Skeletal muscle satellite cell (primary cell): ENCODE results near the gene TMC7.

ENCODE experiments used
- H3K27me3 ChIP-seq: 2 replicates; pipeline ENCODE4 v1.7.0; 2013; ENCODE audit warnings: low read length; ENCODE audit not compliant: control insufficient read depth, insufficient read depth
- H3K36me3 ChIP-seq: 2 replicates; pipeline ENCODE4 v1.7.0; 2013; ENCODE audit warnings: mild to moderate bottlenecking, control low read depth, low read length; ENCODE audit not compliant: insufficient read depth
- H3K4me1 ChIP-seq: 2 replicates; pipeline ENCODE4 v1.7.0; 2013; ENCODE audit warnings: low read length; ENCODE audit not compliant: control insufficient read depth, insufficient read depth
- H3K4me2 ChIP-seq: 2 replicates; pipeline ENCODE4 v1.7.0; 2013; ENCODE audit warnings: mild to moderate bottlenecking, low read length
- H3K4me3 ChIP-seq: 2 replicates; pipeline ENCODE4 v1.7.0; 2013; ENCODE audit warnings: low read length
- H3K9ac ChIP-seq: 2 replicates; pipeline ENCODE4 v1.7.0; 2013; ENCODE audit warnings: mild to moderate bottlenecking, low read depth, low read length, moderate library complexity
- H3K9me3 ChIP-seq: replicated peaks from 2 replicates; pipeline ENCODE4 v1.7.0; 2013; ENCODE audit warnings: mild to moderate bottlenecking, control low read depth, low read length

The TMC7 gene

DNA sequence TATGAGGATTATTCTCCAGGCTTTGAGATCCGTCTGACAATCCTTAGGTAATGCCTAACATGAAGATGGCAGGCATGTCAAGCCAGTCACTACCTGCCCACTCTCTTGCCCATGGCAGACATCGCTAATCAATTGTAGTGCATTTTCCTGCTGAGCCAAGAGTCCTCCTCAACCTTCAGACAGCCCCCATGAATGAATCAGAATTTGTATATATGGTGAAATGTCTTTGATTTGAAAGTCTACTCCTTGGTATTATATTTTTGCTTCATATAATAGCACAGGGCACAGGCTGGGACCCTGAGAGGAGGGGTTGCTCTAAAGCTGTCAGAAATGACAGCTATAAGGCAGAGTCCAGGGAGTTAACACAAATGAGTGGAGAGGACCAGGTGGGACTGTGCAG lies 56.7 kb downstream of the TMC7 start:
- Histone ChIP-seq H3K4me2 (no peak overlapping the region), H3K4me3 (no peak overlapping the region), H3K4me1 (no peaks in the 10 kb centered on the region), H3K9ac (no peak overlapping the region), H3K36me3 (peaks cover 2% of the 10 kb centered on the region), H3K9me3 (no peaks in the 10 kb centered on the region), H3K27me3 (no peaks in the 10 kb centered on the region)

GRCh38 chr16:19044769-19045168 lies 61.0 kb downstream of the TMC7 start:
- H3K36me3 ChIP-seq, result peaks cover 10% of the 10 kb centered on the region
- no peaks in the 10 kb centered on the region for H3K9me3 ChIP-seq
- H3K4me1 ChIP-seq, result no peaks in the 10 kb centered on the region
- H3K4me2 ChIP-seq, result no peak overlapping the region
- H3K4me3 ChIP-seq, result no peak overlapping the region
- no peaks in the 10 kb centered on the region for H3K27me3 ChIP-seq
- no peak overlapping the region for H3K9ac ChIP-seq

DNA sequence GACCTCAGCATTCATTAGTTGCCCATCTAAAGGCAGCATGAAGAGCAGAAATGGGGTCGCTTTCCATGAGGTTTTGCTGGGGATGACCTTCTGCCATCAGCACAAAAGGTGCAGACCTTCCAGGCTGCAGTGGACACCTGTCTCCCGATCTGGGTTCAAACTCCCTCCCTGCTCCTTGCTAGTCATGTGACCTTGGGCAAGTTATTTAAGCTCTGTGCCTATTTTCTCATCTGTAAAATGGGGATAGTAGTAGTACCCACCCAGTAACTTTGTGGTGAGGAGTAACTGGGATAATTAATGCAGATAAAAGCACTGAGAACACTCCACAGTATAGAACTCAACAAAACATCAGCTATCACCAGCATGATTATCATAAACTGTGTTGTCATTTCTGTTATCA lies 62.3 kb downstream of the TMC7 start:
- Histone ChIP-seq H3K4me1 (no peaks in the 10 kb centered on the region), H3K9me3 (no peaks in the 10 kb centered on the region), H3K36me3 (peaks cover 10% of the 10 kb centered on the region), H3K4me3 (no peak overlapping the region), H3K9ac (no peak overlapping the region), H3K4me2 (no peak overlapping the region), H3K27me3 (no peaks in the 10 kb centered on the region)

DNA sequence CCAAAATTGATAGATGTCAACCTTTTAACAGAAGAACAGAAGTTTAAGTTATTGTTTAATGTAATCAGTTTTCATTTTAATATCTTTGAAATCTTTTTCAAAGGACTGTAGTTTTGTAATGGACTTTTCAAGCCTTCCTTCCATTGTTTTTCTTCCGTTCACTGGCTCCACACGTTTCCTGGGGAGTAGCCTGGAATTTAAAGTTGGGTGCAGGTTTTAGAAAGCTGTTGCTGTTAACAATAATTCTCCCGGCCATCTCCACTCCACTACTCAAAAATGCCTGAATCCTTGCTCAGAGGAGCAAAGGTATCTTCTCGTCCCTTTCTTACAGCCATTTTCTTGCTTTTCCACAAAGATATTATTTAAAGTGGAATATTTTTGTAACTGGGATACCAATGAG lies 79.0 kb downstream of the TMC7 start:
- no peak overlapping the region for H3K4me2 ChIP-seq

GRCh38 chr16:19066988-19067348 lies 83.2 kb downstream of the TMC7 start:
- H3K9ac ChIP-seq, result peak overlapping the region; percentile 51

More for the DNA sequence above, 79.0 kb downstream of the TMC7 start:
- no peak overlapping the region for H3K4me3 ChIP-seq
- H3K27me3 ChIP-seq, result no peaks in the 10 kb centered on the region
- H3K4me1 ChIP-seq, result no peaks in the 10 kb centered on the region
- no peak overlapping the region for H3K9ac ChIP-seq
- H3K9me3 ChIP-seq, result no peaks in the 10 kb centered on the region
- peaks cover under 1% of the 10 kb centered on the region for H3K36me3 ChIP-seq

GRCh38 chr16:19067349-19068236 lies 83.9 kb downstream of the TMC7 start, which contains the start of gene COQ7:
TSS of gene COQ7 (plus strand) at chr16:19067614. CDS start at chr16:19067665, 51 bp downstream.
- no peaks in the 10 kb centered on the region for H3K27me3 ChIP-seq
- no peaks in the 10 kb centered on the region for H3K36me3 ChIP-seq
- H3K4me1 ChIP-seq, result peaks cover 8% of the 10 kb centered on the region
- H3K4me2 ChIP-seq, result peak within 1 kb of the TSS; percentile 83
- peak within 1 kb of the TSS; percentile 83 for H3K4me3 ChIP-seq
- H3K9me3 ChIP-seq, result no peaks in the 10 kb centered on the region
- peak within 1 kb of the TSS; percentile 98 for H3K9ac ChIP-seq

More at GRCh38 chr16:19066988-19067348, 83.2 kb downstream of the TMC7 start:
- Histone ChIP-seq H3K27me3 (no peaks in the 10 kb centered on the region), H3K36me3 (no peaks in the 10 kb centered on the region), H3K4me3 (peak overlapping the region; percentile 27), H3K4me1 (peaks cover 8% of the 10 kb centered on the region), H3K4me2 (peak overlapping the region; percentile 45), H3K9me3 (no peaks in the 10 kb centered on the region)

DNA sequence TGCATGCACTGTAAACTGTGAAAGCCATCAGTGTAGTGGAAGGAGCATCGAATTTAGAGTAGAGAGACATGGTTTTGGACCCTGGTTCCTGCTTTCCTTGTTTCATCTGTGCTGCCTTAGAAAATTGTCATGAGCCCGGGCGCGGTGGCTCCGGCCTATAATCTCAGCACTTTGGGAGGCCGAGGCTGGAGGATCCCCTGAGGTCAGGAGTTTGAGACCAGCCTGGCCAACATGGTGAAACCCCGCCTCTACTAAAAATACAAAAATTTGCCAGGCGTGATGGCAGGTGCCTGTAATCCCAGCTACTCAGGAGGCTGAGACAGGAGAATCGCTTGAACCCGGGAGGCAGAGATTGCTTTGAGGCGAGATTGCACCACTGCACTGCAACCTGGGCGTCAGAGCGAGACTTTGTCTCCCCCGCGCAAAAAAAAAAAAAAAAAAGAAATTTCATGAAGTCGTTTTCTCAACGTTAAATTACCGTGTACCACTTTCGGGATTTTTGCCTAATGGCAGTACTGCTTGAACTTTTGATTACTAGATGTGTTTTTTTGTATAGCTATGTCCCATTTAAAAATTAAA lies 84.6 kb downstream of the TMC7 start:
- Histone ChIP-seq H3K9ac (peak overlapping the region; percentile 98), H3K4me3 (peak overlapping the region; percentile 83), H3K9me3 (no peaks in the 10 kb centered on the region), H3K4me2 (peak overlapping the region; percentile 83), H3K36me3 (peaks cover 1% of the 10 kb centered on the region), H3K27me3 (no peaks in the 10 kb centered on the region), H3K4me1 (peaks cover 8% of the 10 kb centered on the region)

- Histone ChIP-seq H3K4me2 (no peak overlapping the region), H3K27me3 (no peaks in the 10 kb centered on the region), H3K36me3 (peaks cover 14% of the 10 kb centered on the region), H3K9ac (no peak overlapping the region), H3K4me3 (no peak overlapping the region), H3K9me3 (no peaks in the 10 kb centered on the region), H3K4me1 (peaks cover 8% of the 10 kb centered on the region)
These were observed 88.4 kb downstream of the TMC7 start for GRCh38 chr16:19071811-19072777.

DNA sequence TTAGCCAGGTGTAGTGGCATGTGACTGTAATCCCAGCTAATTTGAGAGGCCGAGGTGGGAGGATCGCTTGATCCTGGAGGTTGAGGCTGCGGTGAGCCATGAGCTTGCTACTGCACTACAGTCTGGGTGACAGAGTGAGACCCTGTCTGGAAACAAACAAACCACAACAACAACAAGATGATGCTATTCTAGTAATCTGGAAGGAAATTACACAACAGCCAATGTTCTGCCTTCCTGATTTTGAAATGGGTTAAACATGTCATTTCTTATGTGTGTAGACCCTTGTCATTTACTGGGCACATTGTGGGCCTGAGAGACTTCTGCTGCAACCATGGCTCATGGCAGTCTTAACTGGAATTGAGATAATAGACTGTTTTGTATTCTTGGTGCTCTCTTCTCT lies 89.6 kb downstream of the TMC7 start:
- H3K4me3 ChIP-seq, result no peak overlapping the region
- H3K9ac ChIP-seq, result no peak overlapping the region
- H3K36me3 ChIP-seq, result peaks cover 17% of the 10 kb centered on the region
- no peaks in the 10 kb centered on the region for H3K27me3 ChIP-seq
- no peaks in the 10 kb centered on the region for H3K9me3 ChIP-seq
- no peak overlapping the region for H3K4me2 ChIP-seq
- H3K4me1 ChIP-seq, result peaks cover 8% of the 10 kb centered on the region

DNA sequence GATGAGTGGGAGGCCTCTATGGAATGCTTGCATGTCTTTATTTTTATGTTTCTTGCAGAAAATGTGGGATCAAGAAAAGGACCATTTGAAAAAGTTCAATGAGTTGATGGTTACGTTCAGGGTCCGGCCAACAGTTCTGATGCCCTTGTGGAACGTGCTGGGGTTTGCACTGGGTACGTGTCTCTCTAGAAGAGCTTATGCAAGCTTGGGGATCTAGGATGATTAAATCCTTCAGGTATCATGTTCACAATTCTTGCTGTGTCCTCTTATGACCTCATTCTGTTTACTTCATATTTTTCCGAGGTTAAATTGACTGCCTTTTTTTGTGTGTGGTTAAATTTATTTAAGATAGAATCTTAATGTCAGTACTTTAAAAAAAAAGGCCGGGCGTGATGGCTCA lies 90.1 kb downstream of the TMC7 start:
- Histone ChIP-seq H3K9me3 (no peaks in the 10 kb centered on the region), H3K4me1 (peaks cover 3% of the 10 kb centered on the region), H3K36me3 (peaks cover 21% of the 10 kb centered on the region), H3K4me3 (no peak overlapping the region), H3K9ac (no peak overlapping the region), H3K27me3 (no peaks in the 10 kb centered on the region), H3K4me2 (no peak overlapping the region)

DNA sequence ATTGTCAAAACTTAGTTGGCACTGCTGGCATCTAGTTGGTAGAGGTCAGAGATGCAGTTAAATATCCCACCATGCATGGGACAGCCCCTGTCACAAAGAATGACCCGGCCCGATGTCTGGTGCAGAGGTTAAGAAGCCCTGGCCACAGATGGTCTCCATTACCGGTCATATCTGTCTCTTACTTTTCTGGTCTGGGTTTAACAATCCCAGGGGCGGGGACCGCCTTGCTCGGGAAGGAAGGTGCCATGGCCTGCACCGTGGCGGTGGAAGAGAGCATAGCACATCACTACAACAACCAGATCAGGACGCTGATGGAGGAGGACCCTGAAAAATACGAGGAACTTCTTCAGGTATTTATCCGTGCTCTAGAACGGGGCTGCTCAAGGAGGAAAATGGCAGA lies 91.8 kb downstream of the TMC7 start:
- no peak overlapping the region for H3K4me3 ChIP-seq
- no peaks in the 10 kb centered on the region for H3K9me3 ChIP-seq
- no peak overlapping the region for H3K4me2 ChIP-seq
- H3K9ac ChIP-seq, result no peak overlapping the region
- peaks cover 21% of the 10 kb centered on the region for H3K36me3 ChIP-seq
- H3K27me3 ChIP-seq, result no peaks in the 10 kb centered on the region
- H3K4me1 ChIP-seq, result no peaks in the 10 kb centered on the region
